HepG2 (cell line): ENCODE measurements around the gene ANKZF1. TPM values are rescaled to one million over a fixed set of nuclear protein-coding genes. Genes with fewer than 3 reads are reported as not detected.

Experiments used
- GATAD1 ChIP-seq: IDR thresholded peaks from 2 replicates; pipeline ENCODE4 v1.6.1; 2016; ENCODE audit warnings: missing genetic modification reagents, missing compliant biosample characterization
- GLI4 ChIP-seq: sonication (generic); formaldehyde crosslinking; IDR thresholded peaks from 2 replicates; pipeline ENCODE4 v1.5.1; 2020; ENCODE audit warnings: missing genetic modification reagents, mild to moderate bottlenecking, moderate library complexity, borderline replicate concordance
- HDAC1 ChIP-seq: sonication (generic); formaldehyde crosslinking; IDR thresholded peaks from 2 replicates; pipeline ENCODE4 v1.5.1; 2020; ENCODE audit warnings: mild to moderate bottlenecking, missing genetic modification reagents
- KAT2B ChIP-seq: fragments of 150-350 bp; IDR thresholded peaks from 2 replicates; pipeline ENCODE4 v1.6.1; 2014; ENCODE audit warnings: low read depth, low read length, borderline replicate concordance
- KDM6A ChIP-seq: IDR thresholded peaks from 2 replicates; pipeline ENCODE4 v1.6.1; 2016; ENCODE audit warnings: low read depth
- MAFG ChIP-seq: sonication (generic); formaldehyde crosslinking; IDR thresholded peaks from 2 replicates; pipeline ENCODE4 v1.5.1; 2020; ENCODE audit warnings: mild to moderate bottlenecking, missing genetic modification reagents
- ONECUT2 ChIP-seq: sonication (generic); formaldehyde crosslinking; IDR thresholded peaks from 2 replicates; pipeline ENCODE4 v1.4.0; 2020; ENCODE audit warnings: missing genetic modification reagents
- PRPF4 ChIP-seq: fragments of 200-400 bp; formaldehyde crosslinking; IDR thresholded peaks from 2 replicates; pipeline ENCODE4 v1.6.1; 2016; ENCODE audit warnings: low read length, low read depth; ENCODE audit not compliant: poor library complexity, severe bottlenecking
- RFX5 ChIP-seq: IDR thresholded peaks from 2 replicates; pipeline ENCODE4 v1.6.1; 2011; ENCODE audit warnings: low read depth, low read length, improper control_type of control experiment
- RNF2 ChIP-seq: fragments of 450-650 bp; conservative IDR thresholded peaks from 2 replicates; pipeline ENCODE4 v1.6.1; 2016; ENCODE audit warnings: low read depth
- polyA plus RNA-seq, 8 experiments: library from polyadenylated mRNA; depleted of rRNA in 3 of 8; stranded (reverse) in 7 of 8; unstranded in 1 of 8; fragments of >200 nt; fragmentation: Illumina TruSeq in 4 of 8; extraction: Trizol in 4 of 8; gene quantifications; 2 replicates each; pipeline versions ENCODE4 v1.2.1 to v1.2.3, GENCODE V29; 2011 to 2016; ENCODE audit warnings: low read depth in 4 of 8, missing spikeins in 1 of 8, mixed read lengths in 1 of 8; ENCODE audit not compliant: insufficient read depth in 1 of 8
- total RNA-seq, 5 experiments: library from RNA; depleted of rRNA; stranded (reverse); fragments of >200 nt; fragmentation: Illumina TruSeq; extraction: Trizol; gene quantifications; 2 replicates each; pipeline ENCODE4 v1.2.3, GENCODE V29; 2016; ENCODE audit warnings: low read depth in 1 of 5
- TF ChIP-seq, protein P1 (sequence below): sonication (generic); formaldehyde crosslinking; IDR thresholded peaks from 2 replicates; pipeline ENCODE4 v1.4.0; 2020; ENCODE audit warnings: mild to moderate bottlenecking, missing genetic modification reagents
- TF ChIP-seq, protein P2 (sequence below): sonication (generic); formaldehyde crosslinking; IDR thresholded peaks from 2 replicates; pipeline ENCODE4 v1.4.0; 2020; ENCODE audit warnings: mild to moderate bottlenecking, missing genetic modification reagents
- TF ChIP-seq, protein P3 (sequence below): sonication (generic); formaldehyde crosslinking; IDR thresholded peaks from 2 replicates; pipeline ENCODE4 v1.5.0; 2020; ENCODE audit warnings: missing genetic modification reagents
- TF ChIP-seq, protein P4 (sequence below): fragments of 450-650 bp; IDR thresholded peaks from 2 replicates; pipeline ENCODE4 v1.6.1; 2017
- TF ChIP-seq, protein P5 (sequence below): sonication (generic); formaldehyde crosslinking; conservative IDR thresholded peaks from 2 replicates; pipeline ENCODE4 v1.8.0; 2022; ENCODE audit warnings: mild to moderate bottlenecking, moderate library complexity, missing genetic modification reagents

Gene ANKZF1
- total and polyA plus RNA-seq, 2 of the 13 experiments (the other 11 are each of a cell fraction or from before 2014, with no cell fraction given): 25.3 to 128 TPM

DNA sequence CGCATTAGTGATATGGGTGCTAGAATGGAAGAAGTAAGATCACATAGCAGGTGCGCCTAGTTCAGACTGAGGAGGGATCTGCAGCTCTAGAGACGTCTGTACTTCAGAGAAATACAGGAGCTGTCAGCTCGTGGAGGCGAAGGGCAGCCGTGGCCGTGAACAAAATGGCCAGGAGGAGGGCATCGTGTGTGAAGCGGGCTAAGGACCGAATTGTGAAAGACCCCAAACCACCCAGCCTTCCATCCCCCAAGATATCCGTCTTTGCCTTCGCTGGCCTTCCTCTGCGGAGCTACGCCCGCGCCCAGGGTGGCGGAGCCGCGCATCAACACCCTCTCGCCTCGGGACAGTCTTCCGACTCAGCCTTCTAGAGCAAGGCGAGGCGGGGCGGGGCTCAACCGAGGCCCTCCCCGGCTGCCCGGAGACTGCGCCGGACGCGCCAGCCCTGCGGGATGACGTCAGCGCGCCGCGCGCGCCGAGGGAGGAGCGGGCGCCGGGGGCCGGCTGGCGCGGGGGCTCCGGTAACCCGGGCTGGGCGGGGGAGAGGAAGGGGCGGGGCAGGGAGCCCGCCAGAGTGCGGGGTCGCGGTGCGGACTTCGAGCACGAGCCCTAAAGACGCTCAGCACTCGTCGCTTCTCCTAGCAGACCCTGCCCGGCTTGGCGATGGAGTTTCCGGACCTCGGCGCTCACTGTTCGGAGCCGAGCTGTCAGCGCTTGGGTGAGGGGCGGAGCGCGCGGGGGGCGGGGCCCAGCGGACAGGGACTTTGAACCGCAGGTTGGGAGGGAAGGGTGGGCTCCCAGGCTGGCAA lies 23.1 kb upstream of the ANKZF1 start, which contains the start of gene ZFAND2B (continued):
- TF ChIP-seq, protein P1, sequence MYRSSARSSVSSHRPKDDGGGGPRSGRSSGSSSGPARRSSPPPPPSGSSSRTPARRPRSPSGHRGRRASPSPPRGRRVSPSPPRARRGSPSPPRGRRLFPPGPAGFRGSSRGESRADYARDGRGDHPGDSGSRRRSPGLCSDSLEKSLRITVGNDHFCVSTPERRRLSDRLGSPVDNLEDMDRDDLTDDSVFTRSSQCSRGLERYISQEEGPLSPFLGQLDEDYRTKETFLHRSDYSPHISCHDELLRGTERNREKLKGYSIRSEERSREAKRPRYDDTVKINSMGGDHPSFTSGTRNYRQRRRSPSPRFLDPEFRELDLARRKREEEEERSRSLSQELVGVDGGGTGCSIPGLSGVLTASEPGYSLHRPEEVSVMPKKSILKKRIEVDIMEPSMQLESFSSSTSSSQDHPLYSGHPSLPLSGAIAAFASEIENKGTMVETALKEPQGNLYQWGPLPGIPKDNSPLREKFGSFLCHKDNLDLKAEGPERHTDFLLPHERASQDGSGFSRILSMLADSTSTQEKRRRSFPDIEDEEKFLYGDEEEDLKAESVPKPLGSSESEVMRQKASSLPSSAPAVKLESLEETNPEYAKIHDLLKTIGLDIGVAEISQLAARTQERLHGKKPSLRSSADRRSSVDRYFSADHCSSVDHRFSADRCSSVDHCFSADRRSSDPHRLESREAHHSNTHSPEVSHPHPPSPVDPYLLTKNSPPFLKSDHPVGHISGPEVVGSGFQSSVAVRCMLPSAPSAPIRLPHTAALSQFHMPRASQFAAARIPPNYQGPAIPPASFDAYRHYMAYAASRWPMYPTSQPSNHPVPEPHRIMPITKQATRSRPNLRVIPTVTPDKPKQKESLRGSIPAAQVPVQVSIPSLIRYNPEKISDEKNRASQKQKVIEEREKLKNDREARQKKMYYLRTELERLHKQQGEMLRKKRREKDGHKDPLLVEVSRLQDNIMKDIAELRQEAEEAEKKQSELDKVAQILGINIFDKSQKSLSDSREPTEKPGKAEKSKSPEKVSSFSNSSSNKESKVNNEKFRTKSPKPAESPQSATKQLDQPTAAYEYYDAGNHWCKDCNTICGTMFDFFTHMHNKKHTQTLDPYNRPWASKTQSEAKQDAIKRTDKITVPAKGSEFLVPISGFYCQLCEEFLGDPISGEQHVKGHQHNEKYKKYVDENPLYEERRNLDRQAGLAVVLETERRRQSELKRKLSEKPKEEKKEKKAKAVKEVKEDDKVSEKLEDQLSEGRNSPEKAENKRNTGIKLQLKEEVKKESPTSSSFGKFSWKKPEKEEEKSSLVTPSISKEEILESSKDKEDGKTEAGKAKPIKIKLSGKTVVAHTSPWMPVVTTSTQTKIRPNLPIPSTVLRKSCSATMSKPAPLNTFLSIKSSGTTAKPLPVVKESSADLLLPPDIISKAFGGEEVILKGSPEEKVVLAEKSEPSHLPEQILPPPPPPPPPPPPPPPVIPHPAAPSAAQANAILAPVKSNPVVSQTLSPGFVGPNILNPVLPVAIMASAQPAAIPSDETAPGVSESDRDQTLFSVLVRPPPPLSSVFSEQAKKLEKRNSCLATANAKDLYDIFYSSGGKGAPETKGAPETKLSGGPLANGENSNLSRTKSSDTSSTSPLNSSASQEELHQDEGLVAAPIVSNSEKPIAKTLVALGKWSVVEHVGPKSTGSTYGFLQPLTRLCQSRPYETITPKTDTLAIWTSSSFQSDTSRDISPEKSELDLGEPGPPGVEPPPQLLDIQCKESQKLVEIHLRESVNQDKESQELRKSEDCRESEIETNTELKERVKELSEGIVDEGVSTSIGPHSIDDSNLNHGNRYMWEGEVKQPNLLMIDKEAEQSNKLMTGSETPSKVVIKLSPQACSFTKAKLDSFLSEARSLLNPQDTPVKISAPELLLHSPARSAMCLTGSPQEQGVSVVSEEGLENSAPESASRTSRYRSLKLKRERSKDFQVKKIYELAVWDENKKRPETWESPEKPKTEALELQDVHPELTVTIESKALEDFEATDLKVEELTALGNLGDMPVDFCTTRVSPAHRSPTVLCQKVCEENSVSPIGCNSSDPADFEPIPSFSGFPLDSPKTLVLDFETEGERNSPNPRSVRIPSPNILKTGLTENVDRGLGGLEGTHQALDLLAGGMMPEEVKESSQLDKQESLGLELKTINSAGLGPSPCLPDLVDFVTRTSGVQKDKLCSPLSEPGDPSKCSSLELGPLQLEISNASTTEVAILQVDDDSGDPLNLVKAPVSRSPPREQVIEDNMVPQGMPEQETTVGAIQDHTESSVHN: peak; percentile 82; the same call in 1 of the 2 replicates
- TF ChIP-seq KAT2B: no peak
- TF ChIP-seq, protein P2, sequence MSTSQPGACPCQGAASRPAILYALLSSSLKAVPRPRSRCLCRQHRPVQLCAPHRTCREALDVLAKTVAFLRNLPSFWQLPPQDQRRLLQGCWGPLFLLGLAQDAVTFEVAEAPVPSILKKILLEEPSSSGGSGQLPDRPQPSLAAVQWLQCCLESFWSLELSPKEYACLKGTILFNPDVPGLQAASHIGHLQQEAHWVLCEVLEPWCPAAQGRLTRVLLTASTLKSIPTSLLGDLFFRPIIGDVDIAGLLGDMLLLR (CRISPR knock-in tag): no peak
- no peak for TF ChIP-seq KDM6A (CRISPR knock-in tag)
- TF ChIP-seq MAFG (CRISPR knock-in tag): no peak
- peak; percentile 70 for TF ChIP-seq RFX5
- TF ChIP-seq, protein P3, sequence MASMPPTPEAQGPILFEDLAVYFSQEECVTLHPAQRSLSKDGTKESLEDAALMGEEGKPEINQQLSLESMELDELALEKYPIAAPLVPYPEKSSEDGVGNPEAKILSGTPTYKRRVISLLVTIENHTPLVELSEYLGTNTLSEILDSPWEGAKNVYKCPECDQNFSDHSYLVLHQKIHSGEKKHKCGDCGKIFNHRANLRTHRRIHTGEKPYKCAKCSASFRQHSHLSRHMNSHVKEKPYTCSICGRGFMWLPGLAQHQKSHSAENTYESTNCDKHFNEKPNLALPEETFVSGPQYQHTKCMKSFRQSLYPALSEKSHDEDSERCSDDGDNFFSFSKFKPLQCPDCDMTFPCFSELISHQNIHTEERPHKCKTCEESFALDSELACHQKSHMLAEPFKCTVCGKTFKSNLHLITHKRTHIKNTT (CRISPR knock-in tag): no peak
- TF ChIP-seq, protein P4, sequence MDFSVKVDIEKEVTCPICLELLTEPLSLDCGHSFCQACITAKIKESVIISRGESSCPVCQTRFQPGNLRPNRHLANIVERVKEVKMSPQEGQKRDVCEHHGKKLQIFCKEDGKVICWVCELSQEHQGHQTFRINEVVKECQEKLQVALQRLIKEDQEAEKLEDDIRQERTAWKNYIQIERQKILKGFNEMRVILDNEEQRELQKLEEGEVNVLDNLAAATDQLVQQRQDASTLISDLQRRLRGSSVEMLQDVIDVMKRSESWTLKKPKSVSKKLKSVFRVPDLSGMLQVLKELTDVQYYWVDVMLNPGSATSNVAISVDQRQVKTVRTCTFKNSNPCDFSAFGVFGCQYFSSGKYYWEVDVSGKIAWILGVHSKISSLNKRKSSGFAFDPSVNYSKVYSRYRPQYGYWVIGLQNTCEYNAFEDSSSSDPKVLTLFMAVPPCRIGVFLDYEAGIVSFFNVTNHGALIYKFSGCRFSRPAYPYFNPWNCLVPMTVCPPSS: no peak
- no peak; the same call in 1 of the 2 replicates for TF ChIP-seq GLI4 (CRISPR knock-in tag)
- TF ChIP-seq PRPF4: no peak
- TF ChIP-seq HDAC1 (CRISPR knock-in tag): peak; percentile 68; the same call in 1 of the 2 replicates
- TF ChIP-seq, protein P5, sequence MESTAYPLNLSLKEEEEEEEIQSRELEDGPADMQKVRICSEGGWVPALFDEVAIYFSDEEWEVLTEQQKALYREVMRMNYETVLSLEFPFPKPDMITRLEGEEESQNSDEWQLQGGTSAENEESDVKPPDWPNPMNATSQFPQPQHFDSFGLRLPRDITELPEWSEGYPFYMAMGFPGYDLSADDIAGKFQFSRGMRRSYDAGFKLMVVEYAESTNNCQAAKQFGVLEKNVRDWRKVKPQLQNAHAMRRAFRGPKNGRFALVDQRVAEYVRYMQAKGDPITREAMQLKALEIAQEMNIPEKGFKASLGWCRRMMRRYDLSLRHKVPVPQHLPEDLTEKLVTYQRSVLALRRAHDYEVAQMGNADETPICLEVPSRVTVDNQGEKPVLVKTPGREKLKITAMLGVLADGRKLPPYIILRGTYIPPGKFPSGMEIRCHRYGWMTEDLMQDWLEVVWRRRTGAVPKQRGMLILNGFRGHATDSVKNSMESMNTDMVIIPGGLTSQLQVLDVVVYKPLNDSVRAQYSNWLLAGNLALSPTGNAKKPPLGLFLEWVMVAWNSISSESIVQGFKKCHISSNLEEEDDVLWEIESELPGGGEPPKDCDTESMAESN (CRISPR knock-in tag): peak; percentile 81
- TF ChIP-seq ONECUT2: no peak
- TF ChIP-seq RNF2: no peak; the same call in 1 of the 2 replicates
- TF ChIP-seq GATAD1 (CRISPR knock-in tag): 0 out of 2 replicates have a peak, but pooled peaks have one; percentile 53
